SKM-1 treated with dmso at 0.1 percent for 144 hours (cell line): ENCODE results near the gene MRPL10.

ENCODE experiments used
- DNase-seq: peaks from one replicate; lab custom pipeline; 2025; ENCODE audit not compliant: unreplicated experiment; lab: John Stamatoyannopoulos, UW

Gene MRPL10

DNA sequence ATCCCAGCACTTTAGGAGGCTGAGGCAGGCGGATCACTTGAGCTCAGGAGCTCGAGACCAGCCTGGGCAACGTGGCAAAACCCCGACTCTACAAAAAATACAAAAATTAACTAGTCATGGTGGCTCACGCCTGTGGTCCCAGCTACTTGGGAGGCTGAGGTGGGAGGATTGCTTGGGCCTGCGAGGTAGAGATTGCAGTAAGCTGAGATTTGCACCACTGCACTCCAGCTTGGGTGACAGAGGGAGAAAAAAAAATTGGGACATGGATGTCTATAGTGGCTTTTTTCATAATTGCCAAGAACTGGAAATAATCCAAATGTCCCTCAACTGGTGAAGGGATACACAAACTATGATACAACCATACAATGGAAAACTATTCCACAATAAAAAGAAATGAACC, 38.4 kb downstream of the MRPL10 start:
- DNase-seq = no peak

DNA sequence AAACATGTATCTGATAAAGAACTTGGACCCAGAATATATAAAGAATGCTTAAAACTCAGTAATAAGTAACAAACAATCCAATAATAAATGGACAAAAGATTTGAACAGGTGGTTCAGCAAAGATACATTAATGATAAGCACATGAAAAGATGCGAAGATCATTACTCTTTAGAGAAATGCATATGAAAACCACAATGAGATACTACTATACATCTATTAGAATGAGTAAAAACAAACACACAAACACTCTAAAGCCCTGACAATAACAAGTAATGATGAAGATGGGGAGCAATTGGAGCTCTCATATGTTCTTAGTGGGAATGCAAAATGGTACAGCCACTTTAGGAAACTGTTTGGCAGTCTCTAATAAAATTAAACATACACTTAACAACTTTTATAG, 38.9 kb downstream of the MRPL10 start:
- DNase-seq = no peak

DNA sequence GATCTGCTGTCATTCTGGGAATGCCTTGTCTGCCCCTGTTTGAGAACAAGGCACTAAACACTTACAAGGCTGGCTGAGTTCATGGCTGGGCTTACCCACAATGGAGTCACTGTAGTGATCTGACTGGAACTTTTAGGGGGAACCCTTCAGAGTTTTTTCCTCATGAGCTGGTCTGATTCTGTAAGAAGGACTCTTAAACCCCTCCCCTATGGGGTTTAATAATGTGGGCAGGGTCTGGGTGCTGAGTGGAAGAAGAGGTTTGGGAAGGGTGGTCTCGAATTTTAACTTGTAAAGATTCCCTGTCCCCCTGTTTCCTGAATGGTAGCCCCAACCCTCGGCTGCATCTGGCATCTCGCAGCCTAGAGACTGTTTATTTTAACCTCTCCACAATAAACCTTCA, 40.3 kb downstream of the MRPL10 start:
- no peak for DNase-seq

DNA sequence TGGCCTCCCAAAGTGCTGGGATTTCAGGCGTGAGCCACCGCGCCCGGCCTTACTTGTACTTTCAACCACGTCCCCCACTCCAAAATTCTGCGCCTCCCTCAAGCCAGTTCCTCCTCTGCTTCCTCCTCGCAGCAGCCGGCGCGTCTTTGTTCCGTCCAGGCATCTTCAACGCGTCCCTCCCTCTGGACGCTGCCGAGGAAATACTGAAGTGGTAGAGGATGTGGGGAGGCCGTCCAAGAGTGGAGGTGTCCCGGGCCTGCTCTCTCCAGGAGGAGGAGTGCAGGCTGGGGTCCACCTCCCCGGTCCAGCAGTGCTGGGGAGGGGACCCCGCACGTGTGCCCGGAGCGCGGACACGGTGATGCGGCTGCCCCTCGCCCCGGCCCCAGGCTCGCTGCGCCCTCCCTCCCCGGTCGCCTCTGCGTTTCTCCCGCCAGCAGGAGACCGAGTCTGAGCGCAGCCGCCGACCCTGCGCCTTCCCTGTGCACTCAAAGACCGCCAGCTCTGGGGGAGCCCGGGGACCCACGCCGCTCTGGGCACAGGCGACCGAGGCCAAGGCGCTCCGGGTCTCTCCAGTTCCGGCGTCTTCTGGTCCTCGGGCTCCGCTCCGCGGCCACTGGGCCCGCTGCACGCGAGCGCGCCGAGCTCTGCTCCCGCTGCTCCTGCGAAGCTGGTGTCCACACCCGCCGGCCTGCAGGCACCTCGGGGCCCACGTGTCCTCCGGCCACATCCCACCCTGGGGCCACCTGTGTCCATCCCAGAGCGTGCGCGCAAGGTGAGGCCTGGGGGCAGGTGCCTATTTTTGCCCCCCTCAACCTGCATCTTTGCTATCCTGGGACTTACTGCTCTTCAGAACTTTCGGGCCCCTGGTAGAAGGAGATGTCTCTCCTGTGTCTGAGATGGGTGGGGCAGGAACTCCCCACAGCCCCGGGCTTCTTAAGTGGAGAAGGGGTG, 41.5 kb downstream of the MRPL10 start:
- DNase-seq = no peak

DNA sequence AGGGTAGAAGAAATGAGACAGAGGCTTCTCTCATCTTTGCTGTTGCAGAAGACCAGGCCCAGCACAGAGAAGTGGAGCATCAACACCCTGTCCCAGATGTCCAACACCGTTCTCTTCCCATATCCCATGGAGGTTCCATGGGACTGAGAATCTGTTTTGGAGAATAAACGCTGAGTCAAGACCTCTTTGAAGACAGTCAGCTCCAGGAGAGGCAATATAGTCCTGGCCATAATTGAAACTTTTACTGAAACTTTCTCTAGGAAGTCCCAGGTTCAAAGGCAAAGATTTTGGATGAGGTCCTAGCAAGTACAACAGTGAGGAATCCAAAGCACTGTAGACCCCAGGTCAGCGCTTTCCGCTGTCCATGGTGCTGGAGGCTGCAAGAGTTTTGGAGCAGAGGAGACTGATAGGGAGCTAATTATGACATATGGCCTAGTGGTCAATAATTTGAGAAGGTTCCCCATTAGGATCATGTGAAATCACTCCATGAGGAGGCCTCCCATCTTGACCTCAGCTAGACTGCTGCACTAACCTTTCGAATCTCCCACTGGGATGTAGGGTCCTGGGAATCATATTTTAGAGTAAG, 45.7 kb downstream of the MRPL10 start:
- no peak for DNase-seq

DNA sequence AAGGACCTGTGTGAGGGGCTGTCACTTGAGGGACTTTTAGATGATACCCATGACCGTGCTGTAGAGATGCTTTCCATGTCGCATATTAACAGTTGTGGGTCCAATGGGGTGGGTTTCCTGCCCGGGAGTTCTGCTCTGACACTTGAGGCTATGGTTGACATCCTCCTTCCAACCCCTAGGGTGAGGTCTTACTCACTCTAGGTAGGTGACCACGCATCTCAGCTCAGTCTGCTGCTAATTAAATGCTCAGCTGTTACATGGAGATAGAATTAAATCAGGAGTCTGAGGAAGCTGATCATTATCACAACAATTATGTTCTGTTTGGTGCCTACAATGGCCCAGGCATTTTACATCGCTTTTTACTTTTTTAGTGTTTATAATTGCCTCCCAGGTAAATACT, 49.9 kb downstream of the MRPL10 start:
- DNase-seq = no peak

DNA sequence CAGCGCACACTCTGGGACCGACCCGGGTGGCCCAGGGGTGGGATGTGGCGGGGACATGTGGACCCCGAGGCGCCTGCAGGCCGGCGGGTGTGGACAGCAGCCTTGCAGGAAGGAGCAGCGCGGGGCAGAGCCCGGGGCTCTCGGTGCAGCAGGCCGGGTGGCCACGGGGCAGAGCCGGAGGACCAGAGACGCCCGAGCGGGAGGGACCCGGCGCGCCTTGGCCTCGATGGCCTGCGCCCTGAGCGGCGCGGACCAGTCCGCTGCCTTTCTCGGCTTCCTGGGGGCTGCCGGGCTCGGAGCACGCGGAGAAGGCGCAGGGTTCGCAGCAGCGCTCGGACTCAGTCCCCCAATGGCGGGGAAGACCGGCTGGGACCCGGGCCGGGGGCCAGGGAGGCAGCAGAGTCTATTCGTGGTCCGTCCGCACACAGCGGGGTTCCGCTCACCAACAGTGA, 53.1 kb downstream of the MRPL10 start:
- no peak for DNase-seq

DNA sequence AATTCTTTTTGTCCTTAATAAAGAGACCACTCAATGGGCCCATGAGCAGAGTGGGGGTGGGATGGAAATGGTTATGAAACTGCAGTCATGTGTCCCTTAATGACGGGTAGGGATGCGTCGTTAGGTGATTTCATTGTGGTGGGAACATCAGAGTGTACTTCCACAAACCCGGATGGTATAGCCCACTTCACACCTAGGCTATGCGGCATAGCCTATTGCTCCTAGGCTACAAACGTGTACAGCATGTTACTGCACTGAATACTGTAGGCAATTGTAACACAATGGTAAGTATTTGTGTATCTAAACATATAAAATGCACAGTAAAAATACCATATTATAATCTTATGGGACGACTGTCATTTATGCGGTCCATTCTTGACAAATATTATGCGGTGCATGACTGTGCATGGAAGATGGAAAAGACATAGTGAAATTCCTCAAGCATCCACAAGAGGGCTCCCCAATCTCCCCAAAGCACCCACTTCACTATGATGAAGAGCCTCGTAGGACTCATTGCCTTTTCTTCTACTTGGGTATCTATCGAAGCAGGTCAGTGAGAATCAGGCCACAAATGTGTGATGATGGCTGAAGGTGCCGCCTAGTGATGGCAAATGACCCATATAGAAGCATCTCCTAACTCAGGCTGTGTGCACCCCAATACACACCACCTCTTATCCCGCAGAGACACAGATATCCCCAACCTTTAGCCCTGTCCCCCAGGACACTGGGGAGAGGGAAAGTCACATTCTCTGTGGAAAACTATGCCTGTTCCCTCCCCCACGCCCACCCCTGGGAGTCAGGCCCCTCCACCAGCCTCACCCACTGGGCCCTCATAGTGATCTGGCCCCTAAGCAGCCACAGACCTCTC, 54.8 kb downstream of the MRPL10 start:
- DNase-seq = peak; percentile 49

DNA sequence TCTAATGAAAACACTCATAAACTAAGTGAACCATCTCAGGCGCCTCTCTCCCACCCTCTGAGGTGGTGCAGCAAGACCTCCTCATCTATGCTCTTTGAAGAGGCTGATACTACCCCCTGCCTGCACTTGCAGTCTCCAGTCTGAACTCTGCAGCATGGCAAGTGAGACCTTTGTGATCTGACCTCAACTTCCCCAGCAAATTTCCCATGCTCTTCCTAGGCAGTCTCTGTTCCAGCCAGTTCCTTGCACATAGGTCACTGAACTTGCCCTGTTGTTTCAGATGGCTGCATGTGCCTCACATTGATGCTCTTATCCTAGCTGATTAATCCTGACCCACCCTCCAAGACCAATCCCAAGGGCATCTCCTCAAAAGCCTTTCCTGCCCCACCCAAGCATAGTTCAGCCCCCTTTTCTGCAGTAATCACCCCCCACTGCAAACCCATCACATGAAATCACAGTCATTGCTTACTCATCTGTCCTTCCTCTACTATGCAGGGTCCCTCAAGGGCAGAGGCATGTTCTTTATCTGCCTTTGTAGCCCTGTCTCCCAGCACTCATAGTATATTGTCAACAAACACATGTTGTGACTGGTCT, 56.3 kb downstream of the MRPL10 start:
- DNase-seq = no peak

DNA sequence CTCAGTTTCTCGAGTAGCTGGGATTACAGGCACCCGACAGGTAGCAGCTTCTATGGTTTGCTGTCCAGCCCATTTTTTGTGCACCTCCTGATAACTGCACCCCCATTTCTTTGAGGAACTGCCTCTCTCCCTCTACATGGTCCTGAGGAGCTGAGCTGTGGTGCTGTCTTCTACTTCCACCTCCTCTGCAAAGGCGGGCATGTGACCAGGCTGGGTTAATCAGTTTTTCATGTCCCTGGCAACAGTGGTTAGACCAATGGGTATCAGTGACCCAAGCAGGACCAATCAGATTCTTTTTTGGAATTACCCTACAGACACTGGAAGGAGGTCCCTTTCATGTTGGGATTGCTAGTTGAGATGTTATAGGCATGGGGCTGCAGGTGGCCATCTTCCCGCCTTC, 57.0 kb downstream of the MRPL10 start:
- DNase-seq = no peak

DNA sequence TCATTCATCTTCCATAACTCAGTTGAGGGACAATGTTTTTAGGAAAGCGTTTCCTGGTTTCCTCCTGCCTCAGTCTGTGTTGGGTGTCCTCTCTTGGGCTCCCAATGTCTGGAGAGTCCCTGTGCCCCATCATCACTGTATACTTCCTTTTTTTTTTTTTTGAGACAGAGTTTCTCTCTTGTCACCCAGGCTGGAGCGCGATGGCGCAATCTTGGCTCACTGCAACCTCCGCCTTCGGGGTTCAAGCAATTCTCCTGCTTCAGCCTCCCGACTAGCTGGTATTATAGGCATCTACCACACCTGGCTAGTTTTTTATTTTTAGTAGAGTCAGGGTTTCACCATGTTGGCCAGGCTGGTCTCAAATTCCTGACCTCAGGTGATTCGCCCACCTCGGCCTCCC, 57.7 kb downstream of the MRPL10 start:
- DNase-seq = peak; percentile 1
